ENCODE measurements around the gene TMCO6.
"Not testable (repeated sequence)": the region's sequence is repeated elsewhere in the genome, so short reads cannot be mapped to it uniquely, and the experiment has no call there.

TMCO6 gene

GRCh38 chr5:140639148-140639981, at the start of gene TMCO6:
TSS of gene TMCO6 (plus strand) at chr5:140639451. CDS start at chr5:140639528, 77 bp downstream.
- DNase-seq = peak; percentile 98
- in situ Hi-C loops (cut with MboI; ENCODE audit: low pct_unique_long_range_greater_than_20kb, low sequenced_read_pairs) = no loop called here

- DNase-seq = no peak
- in situ Hi-C loops (cut with MboI; ENCODE audit: low pct_unique_long_range_greater_than_20kb, low sequenced_read_pairs) = no loop called here
Observed at GRCh38 chr5:140590861-140591260, 48.4 kb upstream of the TMCO6 start.

- in situ Hi-C loops (cut with MboI; ENCODE audit: low pct_unique_long_range_greater_than_20kb, low sequenced_read_pairs) = no loop called here
- DNase-seq = peak; percentile 6
Observed at GRCh38 chr5:140591747-140592372, 47.4 kb upstream of the TMCO6 start.

DNA sequence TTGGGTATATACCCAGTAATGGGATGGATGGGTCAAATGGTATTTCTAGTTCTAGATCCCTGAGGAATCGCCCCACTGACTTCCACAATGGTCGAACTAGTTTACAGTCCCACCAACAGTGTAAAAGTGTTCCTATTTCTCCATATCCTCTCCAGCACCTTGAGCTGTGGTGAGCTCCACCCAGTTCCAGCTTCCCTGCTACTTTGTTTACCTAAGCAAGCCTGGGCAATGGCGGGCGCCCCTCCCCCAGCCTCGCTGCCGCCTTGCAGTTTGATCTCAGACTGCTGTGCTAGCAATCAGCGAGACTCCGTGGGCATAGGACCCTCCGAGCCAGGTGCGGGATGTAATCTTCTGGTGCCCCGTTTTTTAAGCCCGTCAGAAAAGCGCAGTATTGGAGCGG, 46.2 kb upstream of the TMCO6 start:
- in situ Hi-C loops (cut with MboI; ENCODE audit: low pct_unique_long_range_greater_than_20kb, low sequenced_read_pairs); DNase-seq: not testable (repeated sequence)

DNA sequence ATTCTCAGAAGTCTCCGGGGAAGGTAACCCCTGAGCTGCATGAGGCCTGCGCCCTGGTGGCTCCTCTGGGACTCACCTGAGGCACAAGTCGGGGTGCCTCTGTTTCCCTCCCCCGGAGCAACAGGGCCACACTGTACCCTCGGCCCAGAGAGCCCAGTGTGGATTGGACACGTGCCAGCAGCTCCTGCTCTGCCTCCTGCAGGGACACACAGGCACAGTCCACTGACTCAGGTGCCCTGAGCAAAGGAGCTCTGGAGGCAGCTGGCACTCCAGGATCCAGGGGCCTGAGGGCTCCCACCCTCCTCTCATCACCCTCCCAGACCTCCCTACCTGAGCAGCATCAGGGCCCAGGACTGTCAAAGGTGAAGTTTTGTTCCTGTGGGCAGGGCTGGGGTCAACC, 45.1 kb upstream of the TMCO6 start:
- in situ Hi-C loops (cut with MboI; ENCODE audit: low pct_unique_long_range_greater_than_20kb, low sequenced_read_pairs) = no loop called here

DNA sequence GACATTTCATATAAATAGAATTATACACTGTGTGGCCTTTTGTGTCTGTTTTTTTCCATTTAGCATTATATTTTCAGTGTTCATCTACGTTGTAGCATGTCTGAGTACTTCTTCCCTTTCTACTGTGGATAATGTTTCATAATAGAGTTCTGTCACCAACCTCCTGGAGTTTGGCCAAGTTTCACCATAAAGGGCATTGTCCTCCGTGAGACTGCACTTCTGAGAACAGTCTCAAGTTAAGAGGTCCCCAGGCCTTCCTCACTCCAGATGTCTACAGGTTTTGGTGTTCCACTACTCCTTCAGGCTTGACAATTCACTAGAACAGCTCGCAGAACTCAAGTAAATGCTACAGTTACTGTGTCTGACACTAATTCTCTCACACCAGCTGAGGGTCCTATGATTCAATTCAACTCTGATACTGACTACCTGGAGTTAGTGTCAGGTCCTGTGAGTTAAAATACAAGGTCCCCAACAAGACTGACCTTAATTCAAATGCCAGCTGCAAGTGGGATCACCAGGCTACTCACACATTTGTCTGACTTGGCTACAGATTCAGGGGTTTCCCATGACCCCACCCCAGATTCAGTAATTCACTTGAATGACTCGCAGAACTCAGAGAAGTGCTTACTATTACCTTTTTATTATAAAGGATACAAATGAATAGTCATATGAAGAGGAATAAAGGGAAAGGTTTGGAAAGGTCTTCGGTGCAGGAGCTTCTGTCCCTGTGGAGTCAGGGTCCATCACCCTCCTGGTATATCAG, 43.5 kb upstream of the TMCO6 start:
- in situ Hi-C loops (cut with MboI; ENCODE audit: low pct_unique_long_range_greater_than_20kb, low sequenced_read_pairs) = no loop called here
- peak; percentile 71 for DNase-seq

More for the DNA sequence above, 45.1 kb upstream of the TMCO6 start:
- no peak for DNase-seq

DNA sequence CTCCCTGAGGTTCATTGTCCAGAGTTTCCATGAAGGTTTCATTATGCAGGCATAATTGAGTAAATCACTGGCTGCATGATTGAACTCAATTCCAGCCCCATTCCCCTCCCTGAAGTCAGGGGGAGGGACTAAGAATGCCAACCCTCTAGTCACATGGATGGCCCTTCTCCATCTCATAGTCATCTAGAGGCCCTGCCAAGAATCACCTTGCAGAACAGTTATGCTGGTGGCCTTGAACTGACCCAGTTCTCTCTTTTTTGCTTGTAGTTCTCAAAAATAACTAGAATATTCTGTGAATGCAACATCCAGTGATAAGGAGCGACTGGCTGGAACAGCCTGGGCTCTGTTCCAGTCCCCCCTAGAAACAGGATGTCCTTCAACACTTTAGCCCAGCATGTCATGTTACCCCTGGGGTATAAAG, 42.9 kb upstream of the TMCO6 start:
- DNase-seq = no peak
- in situ Hi-C loops (cut with MboI; ENCODE audit: low pct_unique_long_range_greater_than_20kb, low sequenced_read_pairs) = no loop called here

GRCh38 chr5:140598836-140599235, 40.4 kb upstream of the TMCO6 start:
- in situ Hi-C loops (cut with MboI; ENCODE audit: low pct_unique_long_range_greater_than_20kb, low sequenced_read_pairs) = no loop called here
- DNase-seq = no peak

DNA sequence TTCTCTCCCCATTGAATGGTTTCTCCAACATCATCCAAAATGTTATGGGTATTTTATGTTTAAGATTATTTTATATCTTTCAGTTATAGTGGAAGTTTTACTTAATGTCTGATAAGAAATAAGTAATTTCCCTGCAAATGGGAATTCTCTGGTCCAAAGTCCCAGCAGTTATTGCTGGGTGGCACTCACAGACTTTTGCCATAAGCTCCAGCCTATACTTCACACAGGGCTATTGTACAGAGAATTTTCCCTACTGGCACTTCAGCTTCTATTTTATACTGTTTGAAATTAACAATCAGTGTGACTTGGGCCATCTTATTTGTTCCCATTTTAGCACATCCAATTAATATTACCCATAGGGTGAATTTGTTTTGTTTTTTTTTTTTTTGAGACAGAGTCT, 39.2 kb upstream of the TMCO6 start:
- in situ Hi-C loops (cut with MboI; ENCODE audit: low pct_unique_long_range_greater_than_20kb, low sequenced_read_pairs) = no loop called here
- DNase-seq = no peak

DNA sequence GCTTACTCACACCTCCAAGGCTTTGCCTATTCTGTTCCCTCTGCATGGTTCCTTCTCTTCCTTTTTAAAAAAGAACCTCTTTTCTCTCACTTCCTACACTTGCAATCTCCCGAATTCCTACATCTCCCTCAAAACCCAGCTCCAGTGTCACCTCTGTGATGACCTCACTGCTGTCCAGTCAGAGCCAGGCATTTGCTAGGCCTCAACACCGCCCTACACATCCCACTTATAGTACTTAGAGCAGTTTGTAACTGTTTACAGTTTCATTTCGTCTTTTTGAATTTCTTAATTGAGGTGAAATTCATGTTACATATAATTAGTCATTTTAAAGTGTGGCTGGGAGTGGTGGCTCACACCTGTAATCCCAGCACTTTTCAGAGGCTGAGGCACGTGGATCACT, 37.1 kb upstream of the TMCO6 start:
- no peak for DNase-seq
- in situ Hi-C loops (cut with MboI; ENCODE audit: low pct_unique_long_range_greater_than_20kb, low sequenced_read_pairs) = no loop called here

DNA sequence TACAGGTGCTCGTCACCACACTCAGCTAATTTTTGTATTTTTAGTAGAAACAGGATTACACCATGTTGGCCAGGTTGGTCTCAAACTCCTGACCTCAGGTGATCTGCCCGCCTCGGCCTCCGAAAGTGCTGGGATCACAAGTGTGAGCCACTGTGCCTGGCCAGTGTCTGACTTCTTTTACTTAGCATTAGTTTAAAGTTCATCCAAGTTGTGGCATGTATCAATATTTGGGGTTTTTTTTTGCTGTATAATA, 35.9 kb upstream of the TMCO6 start:
- in situ Hi-C loops (cut with MboI; ENCODE audit: low pct_unique_long_range_greater_than_20kb, low sequenced_read_pairs); DNase-seq: not testable (repeated sequence)

GRCh38 chr5:140603734-140604133, 35.5 kb upstream of the TMCO6 start:
- peak; percentile 12 for DNase-seq
- in situ Hi-C loops (cut with MboI; ENCODE audit: low pct_unique_long_range_greater_than_20kb, low sequenced_read_pairs) = no loop called here

- in situ Hi-C loops (cut with MboI; ENCODE audit: low pct_unique_long_range_greater_than_20kb, low sequenced_read_pairs) = no loop called here
Observed at GRCh38 chr5:140605879-140606278, 33.4 kb upstream of the TMCO6 start.

DNA sequence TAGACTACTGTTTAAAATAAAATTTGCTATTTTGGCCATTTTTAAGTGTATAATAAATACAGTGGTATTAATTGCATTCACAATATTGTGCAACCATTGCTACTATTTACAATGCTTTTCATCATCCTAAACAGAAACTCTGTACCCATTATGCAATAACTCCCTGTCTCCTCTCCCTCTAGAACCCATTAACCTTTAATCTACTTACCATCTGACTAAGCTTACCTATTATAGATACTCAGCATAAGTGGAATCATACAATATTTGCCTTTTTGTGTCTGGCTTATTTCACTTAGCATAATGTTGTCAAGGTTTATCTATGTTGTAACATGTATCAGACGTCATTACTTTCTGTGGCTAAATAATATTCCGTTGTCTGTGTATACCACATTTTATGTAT, 32.2 kb upstream of the TMCO6 start:
- no peak for DNase-seq
- in situ Hi-C loops (cut with MboI; ENCODE audit: low pct_unique_long_range_greater_than_20kb, low sequenced_read_pairs) = no loop called here

More at GRCh38 chr5:140605879-140606278, 33.4 kb upstream of the TMCO6 start:
- no peak for DNase-seq

GRCh38 chr5:140608722-140609121, 30.5 kb upstream of the TMCO6 start:
- in situ Hi-C loops (cut with MboI; ENCODE audit: low pct_unique_long_range_greater_than_20kb, low sequenced_read_pairs) = no loop called here
- DNase-seq = no peak

DNA sequence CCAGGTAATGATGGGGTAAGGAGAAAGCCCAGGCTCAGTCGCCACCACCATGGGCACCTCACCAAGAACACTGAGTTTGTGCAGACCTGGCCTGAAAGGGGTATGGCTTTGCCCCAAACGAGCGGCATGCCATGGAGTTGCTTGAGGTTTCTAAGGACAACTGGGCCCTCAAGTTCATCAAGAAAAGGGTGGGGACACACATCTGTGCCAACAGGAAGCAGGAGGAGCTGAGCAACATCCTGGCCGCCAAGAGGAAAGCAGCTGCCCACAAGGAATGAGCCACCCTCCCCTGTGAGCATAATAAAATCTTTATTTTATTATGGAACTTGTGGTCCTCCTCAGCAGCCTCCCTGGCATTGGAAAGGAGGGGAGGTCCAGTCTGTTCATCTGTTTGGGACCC, 30.1 kb upstream of the TMCO6 start:
- in situ Hi-C loops (cut with MboI; ENCODE audit: low pct_unique_long_range_greater_than_20kb, low sequenced_read_pairs) = no loop called here
- peak; percentile 68 for DNase-seq

GRCh38 chr5:140611020-140611521, 28.2 kb upstream of the TMCO6 start:
- peak; percentile 54 for DNase-seq
- in situ Hi-C loops (cut with MboI; ENCODE audit: low pct_unique_long_range_greater_than_20kb, low sequenced_read_pairs) = no loop called here

- in situ Hi-C loops (cut with MboI; ENCODE audit: low pct_unique_long_range_greater_than_20kb, low sequenced_read_pairs) = no loop called here
- no peak for DNase-seq
Observed at GRCh38 chr5:140622301-140622700, 16.9 kb upstream of the TMCO6 start.

- DNase-seq; in situ Hi-C loops (cut with MboI; ENCODE audit: low pct_unique_long_range_greater_than_20kb, low sequenced_read_pairs): not testable (repeated sequence)
Observed at GRCh38 chr5:140623061-140623460, 16.2 kb upstream of the TMCO6 start.

DNA sequence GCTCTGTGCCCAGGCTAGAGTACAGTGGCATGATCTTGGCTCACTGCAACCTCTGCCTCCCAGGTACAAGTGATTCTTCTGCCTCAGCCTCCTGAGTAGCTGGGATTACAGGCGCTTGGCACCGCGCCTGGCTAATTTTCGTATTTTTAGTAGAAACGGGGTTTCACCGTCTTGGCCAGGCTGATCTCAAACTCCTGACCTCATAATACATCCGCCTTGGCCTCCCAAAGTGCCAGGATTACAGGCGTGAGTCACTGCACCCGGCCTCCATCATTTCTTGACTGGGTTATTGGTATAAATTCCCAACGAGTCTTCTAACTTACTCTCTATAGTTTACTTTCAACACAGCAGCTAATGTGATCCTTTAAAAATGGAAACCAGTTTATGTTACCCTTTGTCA, 14.4 kb upstream of the TMCO6 start:
- DNase-seq; in situ Hi-C loops (cut with MboI; ENCODE audit: low pct_unique_long_range_greater_than_20kb, low sequenced_read_pairs): not testable (repeated sequence)
